ENCODE measurements around the gene CHMP3.

DNA sequence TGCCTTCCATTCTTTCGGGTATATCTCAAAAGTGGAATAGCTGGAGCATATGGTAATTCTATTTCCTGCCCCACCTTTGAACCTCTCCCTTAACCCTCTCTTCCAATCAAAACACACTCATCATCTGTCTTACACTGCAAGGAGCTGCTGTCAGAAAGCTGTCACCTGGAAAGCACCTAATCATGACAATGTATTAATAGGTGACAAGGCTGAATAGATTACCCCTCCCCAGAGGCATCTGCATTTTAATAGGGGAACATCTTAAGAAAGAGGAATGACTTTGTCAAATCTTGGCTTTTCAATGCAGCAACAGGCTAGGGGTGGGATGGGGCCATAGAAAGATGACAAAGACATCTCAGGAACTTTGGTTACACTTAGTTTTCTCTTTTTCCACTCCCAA is 41.3 kb downstream of the CHMP3 start:
- TF ChIP-seq EZH2 (IDR thresholded peaks at IDR 0.05; ENCODE audit: low read length, missing control alignments) (no peak), CTCF (conservative IDR thresholded peaks at IDR 0.05 in 1 of 2, IDR thresholded peaks at IDR 0.05 in 1 of 2; ENCODE audit: low read depth in 1 of 2, low read length in 2 of 2) (no peak)
